ENCODE measurements around the gene ZNF534.
"Not testable (repeated sequence)": the region's sequence is repeated elsewhere in the genome, so short reads cannot be mapped to it uniquely, and the experiment has no call there.

Gene ZNF534

GRCh38 chr19:52474351-52475127, 45.6 kb downstream of the ZNF534 start:
- H3K36me3 ChIP-seq (ENCODE audit: control insufficient read depth, low read length) = no peaks in the 10 kb centered on the region
- H3K9me3 ChIP-seq (ENCODE audit: control insufficient read depth, insufficient read depth, low read length) = peaks cover 75% of the 10 kb centered on the region
- no peaks in the 10 kb centered on the region for H3K79me2 ChIP-seq (ENCODE audit: control insufficient read depth, low read length)
- H3K4me1 ChIP-seq (ENCODE audit: control insufficient read depth, low read length) = no peaks in the 10 kb centered on the region
- no peaks in the 10 kb centered on the region for H3K9me2 ChIP-seq (replicated peaks; ENCODE audit: control insufficient read depth, low read length)
- H3K27me3 ChIP-seq (ENCODE audit: control insufficient read depth, low read length) = no peaks in the 10 kb centered on the region
- H3K27ac ChIP-seq (ENCODE audit: low read depth, low read length) = no peak overlapping the region
- no peaks in the 10 kb centered on the region for H3F3A ChIP-seq (ENCODE audit: control insufficient read depth, insufficient read depth)
- TF ChIP-seq, protein P1, sequence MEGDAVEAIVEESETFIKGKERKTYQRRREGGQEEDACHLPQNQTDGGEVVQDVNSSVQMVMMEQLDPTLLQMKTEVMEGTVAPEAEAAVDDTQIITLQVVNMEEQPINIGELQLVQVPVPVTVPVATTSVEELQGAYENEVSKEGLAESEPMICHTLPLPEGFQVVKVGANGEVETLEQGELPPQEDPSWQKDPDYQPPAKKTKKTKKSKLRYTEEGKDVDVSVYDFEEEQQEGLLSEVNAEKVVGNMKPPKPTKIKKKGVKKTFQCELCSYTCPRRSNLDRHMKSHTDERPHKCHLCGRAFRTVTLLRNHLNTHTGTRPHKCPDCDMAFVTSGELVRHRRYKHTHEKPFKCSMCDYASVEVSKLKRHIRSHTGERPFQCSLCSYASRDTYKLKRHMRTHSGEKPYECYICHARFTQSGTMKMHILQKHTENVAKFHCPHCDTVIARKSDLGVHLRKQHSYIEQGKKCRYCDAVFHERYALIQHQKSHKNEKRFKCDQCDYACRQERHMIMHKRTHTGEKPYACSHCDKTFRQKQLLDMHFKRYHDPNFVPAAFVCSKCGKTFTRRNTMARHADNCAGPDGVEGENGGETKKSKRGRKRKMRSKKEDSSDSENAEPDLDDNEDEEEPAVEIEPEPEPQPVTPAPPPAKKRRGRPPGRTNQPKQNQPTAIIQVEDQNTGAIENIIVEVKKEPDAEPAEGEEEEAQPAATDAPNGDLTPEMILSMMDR (IDR thresholded peaks at IDR 0.05; ENCODE audit: low read depth, low read length, poor library complexity, severe bottlenecking) = no peak
- TF ChIP-seq EZH2phosphoT487 (IDR thresholded peaks at IDR 0.05; ENCODE audit: borderline replicate concordance, low read length) = no peak
- H3K4me2 ChIP-seq (ENCODE audit: low read length) = no peak overlapping the region
- no peak overlapping the region for H3K4me3 ChIP-seq (ENCODE audit: low read length)
- no peaks in the 10 kb centered on the region for H4K20me1 ChIP-seq (ENCODE audit: control insufficient read depth, insufficient read depth, low read depth, low read length)

DNA sequence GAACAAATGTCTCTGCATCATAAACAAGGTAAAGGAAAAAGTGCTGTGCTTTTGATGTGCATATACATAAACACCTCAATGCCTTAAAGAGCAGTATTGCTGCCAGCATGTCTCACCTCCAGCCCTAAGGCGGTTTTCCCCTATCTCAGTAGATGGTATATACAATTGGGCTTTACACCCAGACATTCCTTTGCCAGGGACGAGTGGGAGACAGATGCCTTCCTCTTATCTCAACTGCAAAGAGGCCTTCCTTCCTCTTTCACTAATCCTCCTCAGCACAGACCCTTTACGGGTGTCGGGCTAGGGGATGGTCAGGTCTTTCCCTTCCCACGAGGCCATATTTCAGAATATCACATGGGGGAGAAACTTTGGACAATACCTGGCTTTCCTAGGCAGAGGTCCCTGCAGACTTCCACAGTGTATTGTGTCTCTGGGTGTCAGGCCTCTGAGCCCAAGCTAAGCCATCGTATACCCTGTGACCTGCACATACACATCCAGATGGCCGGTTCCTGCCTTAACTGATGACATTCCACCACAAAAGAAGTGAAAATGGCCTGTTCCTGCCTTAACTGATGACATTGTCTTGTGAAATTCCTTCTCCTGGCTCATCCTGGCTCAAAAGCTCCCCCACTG, 55.3 kb downstream of the ZNF534 start:
- H3K4me3 ChIP-seq (ENCODE audit: low read length); H3K4me2 ChIP-seq (ENCODE audit: low read length); H3F3A ChIP-seq (ENCODE audit: control insufficient read depth, insufficient read depth); H3K4me1 ChIP-seq (ENCODE audit: control insufficient read depth, low read length); H3K79me2 ChIP-seq (ENCODE audit: control insufficient read depth, low read length); H3K36me3 ChIP-seq (ENCODE audit: control insufficient read depth, low read length); H3K27ac ChIP-seq (ENCODE audit: low read depth, low read length); H3K9me3 ChIP-seq (ENCODE audit: control insufficient read depth, insufficient read depth, low read length); H4K20me1 ChIP-seq (ENCODE audit: control insufficient read depth, insufficient read depth, low read depth, low read length); H3K9me2 ChIP-seq (replicated peaks; ENCODE audit: control insufficient read depth, low read length); H3K27me3 ChIP-seq (ENCODE audit: control insufficient read depth, low read length): not testable (repeated sequence)

DNA sequence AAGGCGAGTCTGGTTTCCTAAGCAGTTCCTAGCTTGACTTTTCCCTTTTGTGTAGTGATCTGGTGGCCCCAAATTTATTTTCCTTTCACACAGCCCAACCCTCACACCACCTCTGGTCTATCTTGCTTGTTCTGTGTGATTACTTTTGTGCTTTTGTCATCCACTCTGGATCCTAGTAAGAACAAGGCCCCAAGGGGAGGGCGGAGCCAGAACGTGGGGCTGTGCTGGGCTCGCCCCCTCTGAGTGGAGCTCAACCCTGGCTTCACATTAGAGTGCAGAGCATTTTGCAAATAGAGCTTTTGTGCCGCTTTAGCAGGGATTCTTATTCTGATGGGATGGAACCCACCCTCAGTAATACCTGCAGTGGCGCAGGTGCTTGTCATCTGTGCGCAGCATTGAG, 56.1 kb downstream of the ZNF534 start:
- H3K9me2 ChIP-seq (replicated peaks; ENCODE audit: control insufficient read depth, low read length); H3K79me2 ChIP-seq (ENCODE audit: control insufficient read depth, low read length); H3K27ac ChIP-seq (ENCODE audit: low read depth, low read length); H3K27me3 ChIP-seq (ENCODE audit: control insufficient read depth, low read length); H4K20me1 ChIP-seq (ENCODE audit: control insufficient read depth, insufficient read depth, low read depth, low read length); H3K36me3 ChIP-seq (ENCODE audit: control insufficient read depth, low read length); H3K4me3 ChIP-seq (ENCODE audit: low read length); H3F3A ChIP-seq (ENCODE audit: control insufficient read depth, insufficient read depth); H3K9me3 ChIP-seq (ENCODE audit: control insufficient read depth, insufficient read depth, low read length); H3K4me1 ChIP-seq (ENCODE audit: control insufficient read depth, low read length); H3K4me2 ChIP-seq (ENCODE audit: low read length): not testable (repeated sequence)

DNA sequence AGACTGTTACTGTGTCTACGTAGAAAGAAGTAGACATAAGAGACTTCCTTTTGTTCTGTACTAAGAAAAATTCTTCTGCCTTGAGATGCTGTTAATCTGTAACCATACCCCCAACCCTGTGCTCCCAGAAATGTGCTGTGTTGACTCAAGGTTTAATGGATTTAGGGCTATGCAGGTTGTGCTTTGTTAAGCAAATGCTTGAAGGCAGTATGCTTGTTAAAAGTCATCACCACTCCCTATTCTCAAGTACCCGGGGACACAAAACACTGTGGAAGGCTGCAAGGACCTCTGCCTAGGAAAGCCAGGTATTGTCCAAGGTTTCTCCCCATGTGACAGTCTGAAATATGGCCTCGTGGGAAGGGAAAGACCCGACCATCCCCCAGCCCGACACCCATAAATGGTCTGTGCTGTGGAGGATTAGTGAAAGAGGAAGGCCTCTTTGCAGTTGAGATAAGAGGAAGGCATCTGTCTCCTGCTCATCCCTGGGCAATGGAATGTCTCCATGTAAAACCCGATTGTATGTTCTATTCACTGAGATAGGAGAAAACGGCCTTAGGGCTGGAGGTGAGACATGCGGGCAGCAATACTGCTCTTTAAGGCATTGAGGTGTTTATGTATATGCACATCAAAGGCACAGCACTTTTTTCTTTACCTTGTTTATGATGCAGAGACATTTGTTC, 56.8 kb downstream of the ZNF534 start:
- not testable (repeated sequence) for H3K27ac ChIP-seq (ENCODE audit: low read depth, low read length)

More for the DNA sequence above, 56.8 kb downstream of the ZNF534 start:
- not testable (repeated sequence) for H3K9me2 ChIP-seq (replicated peaks; ENCODE audit: control insufficient read depth, low read length); H3K79me2 ChIP-seq (ENCODE audit: control insufficient read depth, low read length); H3F3A ChIP-seq (ENCODE audit: control insufficient read depth, insufficient read depth); H3K4me3 ChIP-seq (ENCODE audit: low read length); H4K20me1 ChIP-seq (ENCODE audit: control insufficient read depth, insufficient read depth, low read depth, low read length); H3K4me1 ChIP-seq (ENCODE audit: control insufficient read depth, low read length); H3K9me3 ChIP-seq (ENCODE audit: control insufficient read depth, insufficient read depth, low read length); H3K36me3 ChIP-seq (ENCODE audit: control insufficient read depth, low read length); H3K27me3 ChIP-seq (ENCODE audit: control insufficient read depth, low read length); H3K4me2 ChIP-seq (ENCODE audit: low read length)
